H1 (cell line): ENCODE measurements around the gene KRTCAP2. TPM values are rescaled to one million over a fixed set of nuclear protein-coding genes. Genes with fewer than 3 reads are reported as not detected.

Experiments used
- CTCF ChIA-PET: fragments of 300-600 bp; sonication (Branson Sonifier 250); formaldehyde crosslinking; loops from one replicate; lab custom pipeline; 2021; ENCODE audit not compliant: partially characterized antibody; lab: Charles Lee
- POLR2A ChIA-PET: fragments of 300-600 bp; sonication (Branson Sonifier 250); formaldehyde crosslinking; loops from one replicate; lab custom pipeline; 2021; ENCODE audit warnings: inconsistent platforms; ENCODE audit not compliant: partially characterized antibody; lab: Charles Lee
- DNase-seq, 2 experiments: peaks; one replicate each; pipeline versions ENCODE4 v3.0.0 to v3.0.0-alpha.2; 2010 to 2022; ENCODE audit warnings: low spot score in 2 of 2, low read depth in 1 of 2, mixed read lengths in 1 of 2
- FAIRE-seq: peaks from 2 replicates; lab custom pipeline; 2011; peaks lifted over from hg19 to GRCh38; lab: Jason Lieb, UNC
- H2AFZ ChIP-seq: 2 replicates; pipeline ENCODE4 v1.8.1; 2012; ENCODE audit warnings: low read length, inconsistent platforms
- H2AK5ac ChIP-seq: 2 replicates; pipeline ENCODE4 v1.6.1; 2013; ENCODE audit warnings: low read depth, low read length
- H2BK120ac ChIP-seq: replicated peaks from 2 replicates; pipeline ENCODE3; 2013; ENCODE audit warnings: low read depth, low read length, inconsistent platforms
- H2BK12ac ChIP-seq: 2 replicates; pipeline ENCODE4 v1.6.1; 2013; ENCODE audit warnings: low read depth, low read length
- H2BK15ac ChIP-seq: 2 replicates; pipeline ENCODE4 v1.6.1; 2013; ENCODE audit warnings: low read length
- H2BK20ac ChIP-seq: 2 replicates; pipeline ENCODE4 v1.6.1; 2013; ENCODE audit warnings: low read length
- H2BK5ac ChIP-seq: 2 replicates; pipeline ENCODE4 v1.6.1; 2013; ENCODE audit warnings: low read depth, low read length
- H3K14ac ChIP-seq: 2 replicates; pipeline ENCODE4 v1.6.1; 2013; ENCODE audit warnings: inconsistent platforms; ENCODE audit not compliant: insufficient read length
- H3K18ac ChIP-seq: 2 replicates; pipeline ENCODE4 v1.6.1; 2013; ENCODE audit warnings: low read length; ENCODE audit errors: extremely low read depth
- H3K23ac ChIP-seq: 2 replicates; pipeline ENCODE4 v1.6.1; 2013; ENCODE audit warnings: inconsistent platforms; ENCODE audit not compliant: insufficient read length
- H3K23me2 ChIP-seq: 2 replicates; pipeline ENCODE4 v1.6.1; 2013; ENCODE audit warnings: low read depth, low read length
- H3K27ac ChIP-seq: 2 replicates; pipeline ENCODE4 v1.6.1; 2011; ENCODE audit warnings: low read depth, low read length, inconsistent platforms
- H3K27me3 ChIP-seq, 4 experiments: replicated peaks in 1 of 4; 1 replicate in 1 of 4; 2 replicates in 3 of 4; pipeline versions ENCODE4 v1.6.1 to v1.8.1; 2011 to 2013; ENCODE audit warnings: low read length in 3 of 4, mild to moderate bottlenecking in 3 of 4, inconsistent platforms in 2 of 4, mixed read lengths in 2 of 4, moderate library complexity in 1 of 4; ENCODE audit not compliant: control insufficient read depth in 3 of 4, insufficient read depth in 3 of 4; ENCODE audit errors: extremely low read depth in 1 of 4
- H3K36me3 ChIP-seq, 4 experiments: 2 replicates each; pipeline versions ENCODE4 v1.6.1 to v1.8.1; 2011 to 2013; ENCODE audit warnings: mild to moderate bottlenecking in 4 of 4, low read length in 3 of 4, moderate library complexity in 2 of 4, control low read depth in 1 of 4, inconsistent platforms in 1 of 4; ENCODE audit not compliant: insufficient read depth in 4 of 4, control insufficient read depth in 2 of 4
- H3K4ac ChIP-seq: replicated peaks from 2 replicates; pipeline ENCODE3; 2013; ENCODE audit warnings: low read length, low read depth, mixed read lengths, inconsistent platforms; ENCODE audit not compliant: insufficient read length
- H3K4me1 ChIP-seq, 4 experiments: replicated peaks in 1 of 4; 1 replicate in 1 of 4; 2 replicates in 3 of 4; pipeline versions ENCODE4 v1.6.1 to v1.8.1; 2011 to 2013; ENCODE audit warnings: low read length in 3 of 4, inconsistent platforms in 2 of 4, mixed read lengths in 1 of 4; ENCODE audit not compliant: insufficient read depth in 4 of 4, control insufficient read depth in 3 of 4
- H3K4me2 ChIP-seq, 2 experiments: 2 replicates each; pipeline versions ENCODE4 v1.6.1 to v1.8.1; 2011 to 2013; ENCODE audit warnings: low read depth in 2 of 2, low read length in 2 of 2, control low read depth in 1 of 2, inconsistent platforms in 1 of 2, mild to moderate bottlenecking in 1 of 2; ENCODE audit not compliant: insufficient read depth in 1 of 2
- H3K4me3 ChIP-seq, 4 experiments: fragments of 200-600, 300-600 bp in 1 of 4; sonication (generic), shearing (Covaris generic), sonication (Bioruptor Twin) in 1 of 4; 2 replicates each; pipeline versions ENCODE4 v1.5.1 to v1.8.1; 2011 to 2016; ENCODE audit warnings: low read length in 4 of 4, low read depth in 3 of 4, control low read depth in 2 of 4, inconsistent platforms in 2 of 4, mild to moderate bottlenecking in 2 of 4, mixed read lengths in 1 of 4, moderate library complexity in 1 of 4; ENCODE audit not compliant: insufficient read depth in 2 of 4; ENCODE audit errors: extremely low read depth in 1 of 4
- H3K56ac ChIP-seq: replicated peaks from 2 replicates; pipeline ENCODE3; 2013; ENCODE audit warnings: low read depth, mild to moderate bottlenecking, mixed read lengths, low read length, inconsistent platforms; ENCODE audit not compliant: insufficient read length
- H3K79me1 ChIP-seq: 2 replicates; pipeline ENCODE4 v1.6.1; 2013; ENCODE audit warnings: low read depth, low read length, control low read depth
- H3K79me2 ChIP-seq, 2 experiments: 2 replicates each; pipeline versions ENCODE4 v1.6.1 to v1.8.1; 2012 to 2013; ENCODE audit warnings: low read length in 2 of 2, mild to moderate bottlenecking in 2 of 2, inconsistent platforms in 1 of 2; ENCODE audit not compliant: insufficient read depth in 2 of 2, control insufficient read depth in 1 of 2
- H3K9ac ChIP-seq, 4 experiments: replicated peaks in 1 of 4; 1 replicate in 1 of 4; 2 replicates in 3 of 4; pipeline versions ENCODE4 v1.6.1 to v1.8.1; 2011 to 2013; ENCODE audit warnings: low read depth in 3 of 4, low read length in 3 of 4, control low read depth in 2 of 4, mild to moderate bottlenecking in 2 of 4, moderate library complexity in 2 of 4, inconsistent platforms in 1 of 4; ENCODE audit errors: extremely low read depth in 1 of 4
- H3K9me3 ChIP-seq, 2 experiments: 2 replicates each; pipeline versions ENCODE4 v1.6.1 to v1.8.1; 2012 to 2013; ENCODE audit warnings: mild to moderate bottlenecking in 2 of 2, moderate library complexity in 2 of 2, control low read depth in 1 of 2, inconsistent platforms in 1 of 2, low read depth in 1 of 2, low read length in 1 of 2, mixed read lengths in 1 of 2; ENCODE audit not compliant: insufficient read depth in 2 of 2
- H4K20me1 ChIP-seq, 2 experiments: replicated peaks in 1 of 2; 2 replicates each; pipeline versions ENCODE3 to v1.8.1; 2011 to 2013; ENCODE audit warnings: inconsistent platforms in 2 of 2, low read length in 2 of 2, mild to moderate bottlenecking in 1 of 2; ENCODE audit not compliant: insufficient read depth in 2 of 2, control insufficient read depth in 1 of 2
- H4K5ac ChIP-seq: 2 replicates; pipeline ENCODE4 v1.6.1; 2013; ENCODE audit warnings: low read length, low read depth, mixed read lengths, inconsistent platforms; ENCODE audit not compliant: insufficient read length
- H4K8ac ChIP-seq: 2 replicates; pipeline ENCODE4 v1.8.0; 2013; ENCODE audit warnings: mild to moderate bottlenecking, moderate library complexity, low read length, inconsistent platforms; ENCODE audit not compliant: insufficient read depth; ENCODE audit errors: extremely low read depth
- H4K91ac ChIP-seq: replicated peaks from 2 replicates; pipeline ENCODE3; 2013; ENCODE audit warnings: low read length, mixed read lengths, inconsistent platforms; ENCODE audit not compliant: insufficient read length
- BCL11A ChIP-seq, 2 experiments: IDR thresholded peaks; one replicate each; pipeline ENCODE4 v1.6.1; 2011; ENCODE audit warnings: low read depth in 2 of 2, low read length in 2 of 2, mild to moderate bottlenecking in 2 of 2
- FOSL1 ChIP-seq: IDR thresholded peaks from 2 replicates; pipeline ENCODE4 v1.6.1; 2011; ENCODE audit warnings: mild to moderate bottlenecking, low read depth, low read length, moderate library complexity; ENCODE audit not compliant: insufficient read depth
- RFX5 ChIP-seq: IDR thresholded peaks from 2 replicates; pipeline ENCODE4 v1.6.1; 2011; ENCODE audit warnings: low read depth, low read length, improper control_type of control experiment, borderline replicate concordance
- YY1 ChIP-seq: IDR thresholded peaks from 2 replicates; pipeline ENCODE4 v1.6.1; 2011; ENCODE audit warnings: low read depth, mild to moderate bottlenecking, low read length
- ZNF274 ChIP-seq: IDR thresholded peaks from 2 replicates; pipeline ENCODE4 v1.7.0; 2012; ENCODE audit warnings: low read length, borderline replicate concordance; ENCODE audit errors: extremely low read depth
- WGBS, 2 experiments: shearing (Covaris generic) in 1 of 2; methylation state at CpG; one replicate each; pipeline versions ENCODE4 v1.1.6 to v1.1.7; 2013 to 2015; ENCODE audit warnings: low lambda C conversion rate in 2 of 2, mixed read lengths in 2 of 2, inconsistent platforms in 1 of 2, low coverage in 1 of 2, missing lambda C conversion rate in 1 of 2; ENCODE audit not compliant: insufficient replicate concordance in 2 of 2, insufficient coverage in 1 of 2, insufficient read length in 1 of 2; ENCODE audit errors: extremely low coverage in 1 of 2, missing lambda C conversion rate in 1 of 2; 5-methylcytosine and 5-hydroxymethylcytosine counted together
- polyA plus RNA-seq, 7 experiments: library from polyadenylated mRNA; depleted of rRNA in 3 of 7; stranded (reverse) in 5 of 7; unstranded in 2 of 7; fragments of >200 nt in 5 of 7; fragments of 200-250 nt in 2 of 7; gene quantifications; 1 replicate in 5 of 7; 2 replicates in 1 of 7; 4 replicates in 1 of 7; pipeline versions ENCODE4 v1.2.1 to v1.2.3, GENCODE V29; 2011 to 2013; ENCODE audit warnings: missing spikeins in 2 of 7, mixed read lengths in 2 of 7
- total RNA-seq: library from RNA; stranded (reverse); fragmentation: NEBNext Ultra II Directional; extraction: Animal tissue kit (Norgen Biotek cat#: 25700); gene quantifications from 2 replicates; pipeline ENCODE4 v1.2.1, GENCODE V29; 2021
- TF ChIP-seq, protein P1 (sequence below): IDR thresholded peaks from 2 replicates; pipeline ENCODE4 v1.6.1; 2012; ENCODE audit warnings: low read length, inconsistent platforms

KRTCAP2 gene
- total and polyA plus RNA-seq, 2 of the 8 experiments (the other 6 are each of a cell fraction or from before 2014, with no cell fraction given): 146 to 317 TPM

DNA sequence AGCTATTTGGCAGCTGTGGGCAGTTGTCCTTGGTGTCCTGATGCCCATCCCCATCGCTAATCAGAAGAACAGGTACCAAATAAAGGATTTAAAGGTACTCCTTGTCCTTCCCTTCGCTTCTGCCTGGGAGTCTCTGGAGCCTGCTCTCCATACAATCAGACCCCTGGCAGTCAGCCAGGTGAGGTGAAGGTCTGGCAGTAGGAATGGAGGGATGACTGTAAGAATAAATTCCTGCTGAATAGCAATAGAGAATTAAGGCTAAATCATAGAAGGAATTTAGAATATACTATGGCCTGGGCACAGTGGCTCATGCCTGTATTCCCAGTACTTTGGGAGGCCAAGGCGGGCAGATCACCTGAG lies 25.4 kb upstream of the KRTCAP2 start:
- no peak overlapping the region for H4K91ac ChIP-seq
- TF ChIP-seq RFX5 (no peak), ZNF274 (no peak), BCL11A (IDR thresholded peaks at IDR 0.05; ENCODE audit: low read depth in 2 of 2, low read length in 2 of 2) (no peak), YY1 (no peak), FOSL1 (no peak)
- TF ChIP-seq, protein P1, sequence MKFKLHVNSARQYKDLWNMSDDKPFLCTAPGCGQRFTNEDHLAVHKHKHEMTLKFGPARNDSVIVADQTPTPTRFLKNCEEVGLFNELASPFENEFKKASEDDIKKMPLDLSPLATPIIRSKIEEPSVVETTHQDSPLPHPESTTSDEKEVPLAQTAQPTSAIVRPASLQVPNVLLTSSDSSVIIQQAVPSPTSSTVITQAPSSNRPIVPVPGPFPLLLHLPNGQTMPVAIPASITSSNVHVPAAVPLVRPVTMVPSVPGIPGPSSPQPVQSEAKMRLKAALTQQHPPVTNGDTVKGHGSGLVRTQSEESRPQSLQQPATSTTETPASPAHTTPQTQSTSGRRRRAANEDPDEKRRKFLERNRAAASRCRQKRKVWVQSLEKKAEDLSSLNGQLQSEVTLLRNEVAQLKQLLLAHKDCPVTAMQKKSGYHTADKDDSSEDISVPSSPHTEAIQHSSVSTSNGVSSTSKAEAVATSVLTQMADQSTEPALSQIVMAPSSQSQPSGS: no peak
- H3K27me3 ChIP-seq: no peaks in the 10 kb centered on the region; a peak in 1 of 7 replicates
- no peak overlapping the region for H4K8ac ChIP-seq
- H4K5ac ChIP-seq: no peak overlapping the region
- H2BK20ac ChIP-seq: no peak overlapping the region
- POLR2A ChIA-PET: interaction anchor here (8.7 to 19.4 kb wide), 3 partner anchors 9 to 25 kb away, joined by 235 to 512 read pairs (median 313); partner anchors contain the start of genes KRTCAP2, MTX1, THBS3 and TRIM46
- peaks cover 21 to 48% of the 10 kb centered on the region in 2 experiments for H4K20me1 ChIP-seq
- no peak overlapping the region for H2BK15ac ChIP-seq
- FAIRE-seq (no peak), DNase-seq (no peak)
- H3K79me1 ChIP-seq: peaks cover 22% of the 10 kb centered on the region
- H3K18ac ChIP-seq: no peak overlapping the region
- CTCF ChIA-PET: interaction anchor here (1.2 to 2.5 kb wide), 2 partner anchors 8 to 23 kb away, joined by 3 to 20 read pairs; partner anchors contain the start of gene THBS3
- no peak overlapping the region for H3K4ac ChIP-seq
- no peak overlapping the region for H3K4me2 ChIP-seq
- H3K4me1 ChIP-seq: peaks cover 6 to 23% (median 19%) of the 10 kb centered on the region in 4 experiments
- H2BK5ac ChIP-seq: no peak overlapping the region
- H2BK120ac ChIP-seq: no peak overlapping the region
- no peak overlapping the region; a peak in 1 of 7 replicates for H3K9ac ChIP-seq
- no peak overlapping the region for H3K56ac ChIP-seq
- peaks cover 46 to 73% (median 62%) of the 10 kb centered on the region in 4 experiments for H3K36me3 ChIP-seq
- H3K23me2 ChIP-seq: peaks cover 20% of the 10 kb centered on the region
- no peak overlapping the region for H3K23ac ChIP-seq
- no peak overlapping the region for H3K4me3 ChIP-seq
- 96% methylated on average over 3 of the region's 3 CpGs; no CpG with 5 or more reads in 1 of the 2 experiments for WGBS, 2 experiments
- no peak overlapping the region for H3K14ac ChIP-seq
- no peak overlapping the region for H3K27ac ChIP-seq
- H3K79me2 ChIP-seq: peaks cover 6 to 34% of the 10 kb centered on the region in 2 experiments; a peak in 3 of 4 replicates
- no peak overlapping the region for H2AFZ ChIP-seq
- no peak overlapping the region; the same call in 1 of the 2 replicates for H2BK12ac ChIP-seq
- H3K9me3 ChIP-seq: no peaks in the 10 kb centered on the region
- no peak overlapping the region for H2AK5ac ChIP-seq
